Muscle layer of colon (tissue), 2 donors: ENCODE results near the gene ZNF134.

Experiments
- H3K27ac ChIP-seq: one replicate; pipeline ENCODE4 v1.7.0; 2013; ENCODE audit warnings: low read depth, mild to moderate bottlenecking, low read length, moderate library complexity
- H3K27me3 ChIP-seq, 2 donors: one replicate each; pipeline ENCODE4 v1.7.0; 2013; ENCODE audit warnings: low read length in 2 of 2, mild to moderate bottlenecking in 2 of 2; ENCODE audit not compliant: insufficient read depth in 2 of 2, control insufficient read depth in 1 of 2
- H3K36me3 ChIP-seq: one replicate; pipeline ENCODE4 v1.7.0; 2013; ENCODE audit warnings: mild to moderate bottlenecking, low read length; ENCODE audit not compliant: insufficient read depth
- H3K4me1 ChIP-seq: one replicate; pipeline ENCODE4 v1.7.0; 2013; ENCODE audit warnings: mild to moderate bottlenecking, low read length; ENCODE audit not compliant: insufficient read depth
- H3K4me3 ChIP-seq, 2 donors: one replicate each; pipeline ENCODE4 v1.7.0; 2013; ENCODE audit warnings: low read length in 2 of 2, low read depth in 1 of 2, mild to moderate bottlenecking in 1 of 2, moderate library complexity in 1 of 2
- H3K9ac ChIP-seq: one replicate; pipeline ENCODE4 v1.7.0; 2013; ENCODE audit warnings: low read length
- H3K9me3 ChIP-seq: one replicate; pipeline ENCODE4 v1.7.0; 2013; ENCODE audit warnings: mild to moderate bottlenecking, low read length
- donor health status: abdominal sarcoma.
- donor health status: Adenocarcinoma of cecum.

Gene ZNF134

DNA sequence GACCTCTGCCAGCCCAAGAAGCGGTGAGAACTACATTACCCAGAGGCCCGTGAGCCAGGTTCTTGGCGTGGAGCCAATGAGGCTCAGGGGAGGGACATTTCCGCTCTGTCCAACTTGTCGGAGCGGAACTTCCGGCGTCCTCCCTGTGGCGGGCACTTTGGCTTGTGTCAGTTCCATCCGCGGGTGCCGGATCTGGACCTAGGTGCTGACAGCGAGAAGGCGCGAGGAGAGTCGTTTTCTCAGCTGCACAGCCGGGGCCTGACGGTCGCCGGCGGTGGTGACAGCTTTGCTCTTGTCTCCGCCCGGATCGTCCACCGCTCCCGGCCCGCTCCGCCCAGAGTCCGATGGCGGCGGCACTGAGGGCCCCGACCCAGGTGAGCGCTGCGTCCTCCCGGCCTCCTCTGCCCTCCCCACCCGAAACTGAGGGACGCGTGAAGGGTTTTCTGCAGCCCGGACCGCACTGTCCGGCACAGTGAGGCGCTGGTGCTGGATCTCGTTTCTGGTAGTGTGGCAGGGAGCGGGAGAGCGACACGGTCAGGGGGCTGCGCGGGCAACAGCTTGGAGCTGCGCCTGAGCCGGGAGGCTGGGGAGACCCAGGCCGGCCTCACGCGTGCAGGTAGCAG lies 14.2 kb upstream of the ZNF134 start, which contains the start of gene ZNF530:
TSS of gene ZNF530 (plus strand) at position 125 of the 623 bp plus-strand sequence. CDS start 4,461 bp downstream, outside the sequence.
- Histone ChIP-seq H3K4me3 (peak within 1 kb of the TSS; percentile 73 to 74), H3K9me3 (peaks cover 4% of the 10 kb centered on the region), H3K9ac (peak within 1 kb of the TSS; percentile 24), H3K4me1 (peaks cover 6% of the 10 kb centered on the region), H3K27ac (peak within 1 kb of the TSS; percentile 27), H3K27me3 (no peaks in the 10 kb centered on the region), H3K36me3 (peaks cover 7% of the 10 kb centered on the region)

DNA sequence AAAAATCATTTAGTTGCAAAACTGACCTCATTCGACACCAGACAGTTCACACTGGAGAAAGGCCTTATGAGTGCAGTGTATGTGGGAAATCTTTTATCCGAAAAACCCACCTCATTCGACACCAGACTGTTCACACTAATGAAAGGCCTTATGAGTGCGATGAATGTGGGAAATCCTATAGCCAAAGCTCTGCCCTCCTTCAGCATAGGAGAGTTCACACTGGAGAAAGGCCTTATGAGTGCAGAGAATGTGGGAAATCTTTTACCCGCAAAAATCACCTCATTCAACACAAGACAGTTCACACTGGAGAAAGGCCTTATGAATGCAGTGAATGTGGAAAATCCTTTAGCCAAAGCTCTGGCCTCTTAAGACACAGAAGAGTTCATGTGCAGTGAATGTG lies 7.1 kb upstream of the ZNF134 start:
- H3K4me1 ChIP-seq: no peaks in the 10 kb centered on the region
- H3K4me3 ChIP-seq: no peak overlapping the region
- no peak overlapping the region for H3K9ac ChIP-seq
- peaks cover 26% of the 10 kb centered on the region for H3K36me3 ChIP-seq
- H3K9me3 ChIP-seq: peaks cover 23% of the 10 kb centered on the region
- H3K27me3 ChIP-seq: no peaks in the 10 kb centered on the region
- no peak overlapping the region for H3K27ac ChIP-seq

DNA sequence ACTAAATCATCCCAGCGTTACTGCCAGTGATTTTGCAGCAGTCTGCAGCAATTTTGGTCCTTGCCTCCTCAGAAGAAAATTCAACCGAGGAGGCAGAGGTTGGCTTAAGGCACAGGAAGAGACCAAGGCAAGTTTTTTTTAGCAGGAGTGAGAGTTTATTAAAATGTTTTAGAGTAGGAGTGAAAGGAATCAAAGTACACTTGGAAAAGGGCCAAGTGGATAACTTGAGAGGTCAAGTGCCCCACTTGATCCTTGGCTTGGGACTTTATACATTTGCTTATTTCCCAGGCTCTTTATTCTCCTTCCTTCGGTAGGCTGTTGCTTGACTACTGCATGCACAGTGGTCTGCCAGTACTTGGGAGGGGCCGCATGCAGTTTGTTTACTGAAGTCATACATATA lies 2.9 kb upstream of the ZNF134 start:
- Histone ChIP-seq H3K9ac (no peak overlapping the region), H3K27me3 (no peaks in the 10 kb centered on the region), H3K4me3 (no peak overlapping the region), H3K36me3 (peaks cover 11% of the 10 kb centered on the region), H3K4me1 (peaks cover 15% of the 10 kb centered on the region), H3K9me3 (peaks cover 31% of the 10 kb centered on the region), H3K27ac (no peak overlapping the region)

DNA sequence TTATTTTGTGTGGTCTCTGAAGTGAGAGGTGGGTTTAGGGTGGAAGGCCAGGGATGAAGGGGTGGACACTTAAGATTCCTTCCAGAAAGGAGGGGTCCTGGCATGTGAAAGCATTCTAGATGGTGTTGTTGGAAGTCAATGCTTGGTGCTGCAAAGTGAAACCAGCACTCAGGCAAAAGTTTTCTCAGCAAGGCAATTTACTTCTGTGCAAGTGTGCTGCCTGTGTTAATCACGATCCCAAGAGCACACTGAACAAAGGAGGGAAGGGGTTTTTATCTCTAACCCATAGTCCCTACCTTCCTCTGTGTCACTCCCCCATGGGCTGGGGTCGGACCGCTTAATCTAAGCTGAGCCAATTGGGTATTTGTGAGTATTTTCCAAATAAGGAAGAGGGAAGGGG lies 1.3 kb downstream of the ZNF134 start:
- Histone ChIP-seq H3K9me3 (peaks cover 57% of the 10 kb centered on the region), H3K4me3 (peak overlapping the region; percentile 2 to 94), H3K27me3 (no peaks in the 10 kb centered on the region), H3K4me1 (peaks cover 15% of the 10 kb centered on the region), H3K27ac (no peak overlapping the region), H3K36me3 (peaks cover 46% of the 10 kb centered on the region), H3K9ac (no peak overlapping the region)

DNA sequence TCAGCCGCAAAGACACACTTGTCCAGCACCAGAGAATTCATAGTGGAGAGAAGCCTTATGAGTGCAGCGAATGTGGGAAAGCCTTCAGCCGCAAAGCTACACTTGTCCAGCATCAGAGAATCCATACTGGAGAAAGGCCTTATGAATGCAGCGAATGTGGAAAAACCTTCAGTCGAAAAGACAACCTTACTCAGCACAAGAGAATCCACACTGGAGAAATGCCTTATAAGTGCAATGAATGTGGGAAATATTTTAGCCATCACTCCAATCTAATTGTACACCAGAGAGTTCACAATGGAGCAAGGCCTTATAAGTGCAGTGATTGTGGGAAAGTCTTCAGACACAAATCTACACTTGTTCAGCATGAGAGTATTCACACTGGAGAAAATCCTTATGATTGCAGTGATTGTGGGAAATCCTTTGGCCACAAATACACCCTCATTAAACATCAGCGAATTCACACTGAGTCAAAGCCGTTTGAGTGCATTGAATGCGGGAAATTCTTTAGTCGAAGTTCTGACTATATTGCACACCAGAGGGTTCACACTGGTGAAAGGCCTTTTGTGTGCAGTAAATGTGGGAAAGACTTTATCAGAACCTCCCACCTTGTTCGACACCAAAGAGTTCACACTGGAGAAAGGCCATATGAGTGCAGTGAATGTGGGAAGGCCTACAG lies 6.8 kb downstream of the ZNF134 start:
- Histone ChIP-seq H3K9me3 (peaks cover 90% of the 10 kb centered on the region), H3K36me3 (peaks cover 81% of the 10 kb centered on the region), H3K27me3 (no peaks in the 10 kb centered on the region), H3K9ac (no peak overlapping the region), H3K4me3 (peak overlapping the region; percentile 0 to 44), H3K27ac (no peak overlapping the region), H3K4me1 (no peaks in the 10 kb centered on the region)

DNA sequence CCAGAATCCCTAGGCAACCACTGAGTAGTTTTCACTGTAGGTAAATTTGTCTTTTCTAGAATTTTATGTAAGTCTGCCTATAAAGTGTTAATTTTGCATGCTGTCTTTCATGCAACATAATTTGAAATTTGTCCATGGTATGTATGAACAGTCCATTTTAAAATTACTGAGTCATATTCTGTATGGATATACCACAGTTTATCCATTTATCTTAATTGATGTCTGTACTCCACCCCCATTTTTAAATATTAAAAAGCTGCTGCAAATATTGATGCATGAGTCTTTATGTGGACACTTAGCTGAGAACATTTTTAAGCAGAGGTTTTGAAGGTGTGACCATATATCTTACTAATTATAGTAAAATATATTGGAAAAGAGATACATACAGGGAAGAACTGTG lies 9.0 kb downstream of the ZNF134 start:
- H3K36me3 ChIP-seq: peaks cover 59% of the 10 kb centered on the region
- H3K9me3 ChIP-seq: peaks cover 80% of the 10 kb centered on the region

DNA sequence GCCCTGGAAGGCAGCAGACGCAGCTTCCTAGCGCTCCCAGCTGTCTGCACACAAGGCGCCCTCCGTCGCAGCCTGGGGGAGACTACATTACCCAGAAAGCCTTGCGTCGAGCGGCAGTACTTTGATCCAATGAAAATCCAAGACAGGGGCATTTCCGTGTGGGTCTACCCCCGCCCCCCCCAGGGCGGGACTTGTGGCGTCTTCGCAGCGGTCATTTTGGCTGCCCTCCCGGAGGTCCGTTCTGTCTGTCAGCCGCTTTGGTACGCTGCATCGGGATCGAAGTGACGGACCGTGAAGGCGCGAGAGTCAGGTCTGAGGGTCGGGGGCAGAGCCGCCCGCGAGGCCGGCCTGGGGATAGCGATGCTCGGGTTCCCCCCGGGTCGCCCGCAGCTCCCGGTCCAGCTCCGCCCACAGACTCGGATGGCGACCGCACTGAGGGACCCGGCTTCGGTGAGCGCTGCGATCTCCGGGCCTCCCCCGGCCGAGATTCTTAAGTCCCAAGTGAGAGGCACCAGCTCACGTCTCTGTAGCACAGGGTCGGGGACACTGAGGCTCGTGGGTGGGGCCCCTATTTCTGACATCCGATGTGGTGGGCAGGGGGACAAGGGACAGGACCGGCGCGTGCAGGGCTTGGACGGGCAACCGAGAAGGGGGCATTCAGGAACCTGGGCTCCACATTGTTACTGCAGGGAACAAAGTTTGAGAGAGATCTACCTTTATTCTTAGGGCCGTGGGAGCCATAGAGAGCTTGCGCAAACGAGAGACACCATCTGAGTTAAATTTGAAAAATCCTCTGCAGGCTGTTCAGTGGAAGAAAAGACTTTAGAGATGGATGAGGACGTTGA lies 19.2 kb downstream of the ZNF134 start, which contains the start of gene ZNF211:
TSS of gene ZNF211 (plus strand) at position 182 of the 845 bp plus-strand sequence. CDS start at position 361, 179 bp downstream.
- H3K9ac ChIP-seq: peak within 1 kb of the TSS; percentile 65
- H3K4me1 ChIP-seq: peaks cover 6% of the 10 kb centered on the region
- H3K27ac ChIP-seq: peak within 1 kb of the TSS; percentile 41
- no peaks in the 10 kb centered on the region for H3K27me3 ChIP-seq
- peaks cover 17% of the 10 kb centered on the region for H3K36me3 ChIP-seq
- H3K9me3 ChIP-seq: peaks cover 25% of the 10 kb centered on the region
- H3K4me3 ChIP-seq: peak within 1 kb of the TSS; percentile 75 to 90

More for the DNA sequence above, 9.0 kb downstream of the ZNF134 start:
- Histone ChIP-seq H3K27me3 (no peaks in the 10 kb centered on the region), H3K4me3 (peak overlapping the region in 1 of 2 donors; percentile 44), H3K4me1 (no peaks in the 10 kb centered on the region), H3K27ac (no peak overlapping the region), H3K9ac (no peak overlapping the region)

DNA sequence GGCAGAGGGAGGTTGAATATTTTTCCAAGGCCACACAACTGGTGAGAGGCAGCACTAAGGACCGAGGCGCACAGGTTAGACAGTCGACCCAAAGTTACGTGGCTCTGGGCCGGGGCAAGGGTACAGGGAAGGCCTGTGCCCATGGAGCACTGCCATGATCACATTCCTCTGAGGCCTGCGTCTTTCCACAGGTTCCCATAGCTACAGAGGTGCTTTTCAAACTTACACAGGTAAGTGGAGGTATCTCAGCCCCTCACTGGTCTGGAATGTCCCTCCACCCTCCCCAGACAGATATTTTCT lies 19.7 kb downstream of the ZNF134 start:
- no peak overlapping the region for H3K27ac ChIP-seq
- H3K9ac ChIP-seq: peak overlapping the region; percentile 65
- H3K9me3 ChIP-seq: peaks cover 25% of the 10 kb centered on the region
- peak overlapping the region; percentile 75 to 90 for H3K4me3 ChIP-seq
- H3K36me3 ChIP-seq: peaks cover 17% of the 10 kb centered on the region
- H3K4me1 ChIP-seq: peaks cover 6% of the 10 kb centered on the region
- H3K27me3 ChIP-seq: no peaks in the 10 kb centered on the region

DNA sequence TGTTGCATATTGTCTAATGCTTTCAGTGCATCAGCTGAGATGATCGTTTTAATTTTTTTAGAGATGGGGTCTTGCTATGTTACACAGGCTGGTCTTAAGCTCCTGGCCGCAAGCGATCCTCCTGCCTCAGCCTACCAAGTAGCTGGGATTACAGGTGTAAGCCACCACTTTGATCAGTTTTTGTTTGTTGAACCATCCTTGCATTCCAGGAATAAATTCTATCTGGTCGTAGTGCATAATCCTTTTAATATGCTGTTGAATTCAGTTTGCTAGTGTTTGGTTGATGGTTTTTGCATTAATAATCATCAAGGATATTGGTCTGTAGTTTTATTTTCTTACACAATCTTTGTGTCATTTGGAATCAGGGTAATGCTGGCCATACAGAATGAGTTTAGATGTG lies 23.3 kb downstream of the ZNF134 start:
- Histone ChIP-seq H3K27me3 (no peaks in the 10 kb centered on the region), H3K9me3 (peaks cover 50% of the 10 kb centered on the region), H3K9ac (no peak overlapping the region), H3K36me3 (peaks cover 47% of the 10 kb centered on the region), H3K4me3 (peak overlapping the region in 1 of 2 donors; percentile 9), H3K4me1 (peaks cover 6% of the 10 kb centered on the region), H3K27ac (no peak overlapping the region)

DNA sequence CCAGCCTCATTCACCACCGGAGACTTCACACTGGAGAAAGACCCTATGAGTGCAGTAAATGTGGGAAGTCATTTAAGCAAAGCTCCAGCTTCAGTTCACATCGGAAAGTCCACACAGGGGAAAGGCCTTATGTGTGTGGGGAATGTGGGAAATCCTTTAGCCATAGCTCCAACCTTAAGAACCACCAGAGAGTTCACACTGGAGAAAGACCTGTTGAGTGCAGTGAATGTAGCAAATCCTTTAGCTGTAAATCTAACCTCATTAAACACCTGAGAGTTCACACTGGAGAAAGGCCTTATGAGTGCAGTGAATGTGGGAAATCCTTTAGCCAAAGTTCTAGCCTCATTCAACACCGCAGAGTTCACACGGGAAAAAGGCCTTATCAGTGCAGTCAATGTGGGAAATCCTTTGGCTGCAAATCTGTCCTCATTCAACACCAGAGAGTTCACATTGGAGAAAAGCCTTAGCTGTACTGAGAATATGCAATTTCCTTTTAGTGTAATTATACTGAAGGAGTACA lies 27.7 kb downstream of the ZNF134 start:
- no peak overlapping the region for H3K9ac ChIP-seq
- no peaks in the 10 kb centered on the region for H3K27me3 ChIP-seq
- no peaks in the 10 kb centered on the region for H3K4me1 ChIP-seq
- H3K9me3 ChIP-seq: peaks cover 51% of the 10 kb centered on the region
- peak overlapping the region in 1 of 2 donors; percentile 23 for H3K4me3 ChIP-seq
- no peak overlapping the region for H3K27ac ChIP-seq
- peaks cover 37% of the 10 kb centered on the region for H3K36me3 ChIP-seq

DNA sequence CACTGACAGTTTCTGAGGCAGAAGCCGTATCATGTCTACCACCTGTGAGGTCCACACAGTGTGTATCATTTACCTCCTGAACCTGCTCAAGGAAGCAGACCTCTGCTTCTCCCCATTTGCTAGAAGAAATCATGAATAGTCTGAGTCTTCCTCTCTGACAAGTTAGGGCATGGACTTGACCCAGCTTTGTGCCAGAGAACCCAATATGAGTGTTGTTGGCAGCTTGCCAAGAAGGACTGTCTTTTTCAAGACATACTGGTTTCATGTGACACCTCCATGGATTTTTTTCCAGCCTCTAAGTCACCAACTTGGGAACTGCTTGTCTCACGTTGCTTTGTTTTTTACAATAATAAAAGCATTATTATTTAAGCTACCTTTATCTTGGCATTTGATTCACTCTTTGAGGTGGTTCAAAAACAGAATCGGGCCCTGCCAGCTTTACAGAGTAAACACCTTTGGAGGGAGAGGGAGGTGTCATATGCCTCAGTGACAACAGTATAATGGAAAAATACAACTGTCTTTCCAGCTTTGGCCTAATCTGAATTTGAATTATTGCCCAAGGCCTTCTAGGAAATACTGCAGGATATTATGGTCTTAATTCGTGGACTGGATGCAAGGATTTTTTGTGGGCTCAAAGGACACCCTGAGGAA lies 28.5 kb downstream of the ZNF134 start:
- Histone ChIP-seq H3K36me3 (peaks cover 37% of the 10 kb centered on the region), H3K4me3 (peak overlapping the region in 1 of 2 donors; percentile 1), H3K27me3 (no peaks in the 10 kb centered on the region), H3K4me1 (no peaks in the 10 kb centered on the region), H3K9ac (no peak overlapping the region), H3K9me3 (peaks cover 44% of the 10 kb centered on the region), H3K27ac (no peak overlapping the region)
